ENCODE data around the gene PDP2. TPM values are rescaled to one million over a fixed set of nuclear protein-coding genes. Genes with fewer than 3 reads are reported as not detected.

PDP2 gene
- polyA plus RNA-seq (16.5 to 18.5 TPM (median 17.3 TPM) in 3 replicates), polyA minus RNA-seq (43.5 to 49.3 TPM (median 44.3 TPM) in 3 replicates)
- 3.3 TPM for polyA plus RNA-seq (2011; ENCODE audit: low read depth)
- 7.0 and 12.8 TPM in 2 replicates for polyA plus RNA-seq (2011; cell fraction: cytosol; rRNA removed)
- polyA plus RNA-seq (2011; cell fraction: nucleus; rRNA removed) = 19.5 and 20.4 TPM in 2 replicates
- 6.8 and 10.6 TPM in 2 replicates for polyA plus RNA-seq (2012; ENCODE audit: low replicate concordance)
- 16.9 TPM for polyA minus RNA-seq (2011; cell fraction: cytosol; rRNA and poly(A)+ RNA removed)
- 22.5 and 28.0 TPM in 2 replicates for polyA minus RNA-seq (2011; cell fraction: nucleus; rRNA and poly(A)+ RNA removed)

DNA sequence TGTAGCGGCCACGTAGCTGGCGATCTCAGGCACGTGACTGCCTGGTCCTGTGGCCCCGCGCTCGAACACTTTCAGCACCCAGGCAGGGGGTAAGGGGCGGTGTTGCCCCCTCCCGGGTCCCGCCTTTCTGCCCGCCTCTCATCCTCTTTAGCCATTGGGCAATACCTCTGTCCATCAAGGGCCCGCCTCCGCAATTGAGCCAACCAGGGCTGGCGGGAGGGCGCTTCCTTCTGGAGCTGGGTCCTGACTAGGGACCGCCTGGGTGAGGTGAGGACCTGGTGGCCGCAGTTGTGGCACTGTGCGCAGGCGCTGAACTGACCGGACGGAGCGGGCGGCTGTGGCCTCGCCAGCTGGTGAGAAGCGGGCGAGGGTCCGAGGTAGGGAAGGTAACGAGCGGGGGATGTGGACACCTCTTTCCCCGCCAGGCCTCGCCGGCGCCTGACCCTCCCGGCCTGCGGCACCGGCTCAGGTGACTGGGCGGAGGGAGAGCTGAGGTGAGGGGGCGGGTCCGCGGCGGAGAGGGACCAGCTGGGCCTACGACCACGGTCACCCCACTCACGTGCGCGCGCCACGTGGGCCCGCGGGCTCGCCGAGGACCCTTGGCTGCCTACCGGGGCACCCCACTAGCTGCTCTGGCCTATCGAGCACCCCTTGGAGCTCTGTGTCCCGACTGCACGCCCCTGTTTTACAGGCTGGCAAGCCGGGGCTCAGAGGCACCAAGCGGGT is at the start of gene PDP2:
Gene PDP2 (plus strand): TSS at position 228 of the 726 bp plus-strand sequence. CDS start 3,770 bp downstream, outside the sequence.
- peaks cover 10% of the 10 kb centered on the region for H3K4me1 ChIP-seq (ENCODE audit: control insufficient read depth, extremely low read depth, insufficient read depth, low read length)
- FAIRE-seq (no peak), DNase-seq (ENCODE audit: low read depth, low spot score) (peak; percentile 81)
- H4K20me1 ChIP-seq (ENCODE audit: control insufficient read depth, extremely low read depth, insufficient read depth, low read length) = no peaks in the 10 kb centered on the region
- TF ChIP-seq EZH2 (IDR thresholded peaks at IDR 0.05; ENCODE audit: low read length) (no peak), CTCF (optimal IDR thresholded peaks at IDR 0.05 in 1 of 3, IDR thresholded peaks at IDR 0.05 in 1 of 3, conservative IDR thresholded peaks at IDR 0.05 in 1 of 3; ENCODE audit: extremely low read depth in 1 of 3, insufficient read depth in 2 of 3, low read length in 3 of 3) (no peak)
- peaks cover 34% of the 10 kb centered on the region for H3K79me2 ChIP-seq (ENCODE audit: control insufficient read depth, insufficient read depth, low read length)
- no peaks in the 10 kb centered on the region for H3K9me3 ChIP-seq (ENCODE audit: control insufficient read depth, low read depth, low read length)
- H3K4me3 ChIP-seq (ENCODE audit: control insufficient read depth in 2 of 3, extremely low read depth in 1 of 3, insufficient read depth in 2 of 3, low read depth in 1 of 3, low read length in 3 of 3) = peak within 1 kb of the TSS; percentile 81 to 89 (median 82)
- H3K9me1 ChIP-seq (ENCODE audit: control insufficient read depth, extremely low read depth, insufficient read depth, low read length) = no peaks in the 10 kb centered on the region
- peaks cover 12 to 14% of the 10 kb centered on the region in 2 experiments for H3K36me3 ChIP-seq (ENCODE audit: control insufficient read depth in 2 of 2, extremely low read depth in 1 of 2, insufficient read depth in 2 of 2, low read length in 2 of 2)
- H2AFZ ChIP-seq (ENCODE audit: control insufficient read depth, low read length) = peak within 1 kb of the TSS; percentile 95
- dilution Hi-C loops (cut with MboI; ENCODE audit: extremely low pct_ligation_motif_present, low sequenced_read_pairs) = no loop called here
- peak within 1 kb of the TSS; percentile 89 for H3K9ac ChIP-seq (ENCODE audit: control insufficient read depth, extremely low read depth, insufficient read depth, low read length)
- H3K27me3 ChIP-seq (ENCODE audit: control insufficient read depth, extremely low read depth, insufficient read depth, low read length) = no peaks in the 10 kb centered on the region
- peak within 1 kb of the TSS; percentile 79 for H3K27ac ChIP-seq (ENCODE audit: control insufficient read depth, insufficient read depth, low read length)
- peak within 1 kb of the TSS; percentile 91 for H3K4me2 ChIP-seq (ENCODE audit: control insufficient read depth, extremely low read depth, insufficient read depth, low read depth, low read length)

GRCh38 chr16:66832190-66832589 is 48.1 kb upstream of the PDP2 start:
- H3K9me3 ChIP-seq (ENCODE audit: control insufficient read depth, low read depth, low read length) = no peaks in the 10 kb centered on the region
- H3K27ac ChIP-seq (ENCODE audit: control insufficient read depth, insufficient read depth, low read length) = no peak overlapping the region
- no peak overlapping the region for H3K4me2 ChIP-seq (ENCODE audit: control insufficient read depth, extremely low read depth, insufficient read depth, low read depth, low read length)
- H3K79me2 ChIP-seq (ENCODE audit: control insufficient read depth, insufficient read depth, low read length) = peaks cover 31% of the 10 kb centered on the region
- no peak overlapping the region for H3K4me3 ChIP-seq (ENCODE audit: control insufficient read depth in 2 of 3, extremely low read depth in 1 of 3, insufficient read depth in 2 of 3, low read depth in 1 of 3, low read length in 3 of 3)
- H3K36me3 ChIP-seq (ENCODE audit: control insufficient read depth in 2 of 2, extremely low read depth in 1 of 2, insufficient read depth in 2 of 2, low read length in 2 of 2) = peaks cover 3 to 10% of the 10 kb centered on the region in 2 experiments
- H3K9ac ChIP-seq (ENCODE audit: control insufficient read depth, extremely low read depth, insufficient read depth, low read length) = no peak overlapping the region
- H4K20me1 ChIP-seq (ENCODE audit: control insufficient read depth, extremely low read depth, insufficient read depth, low read length) = peaks cover 2% of the 10 kb centered on the region
- FAIRE-seq = no peak
- no peaks in the 10 kb centered on the region for H3K9me1 ChIP-seq (ENCODE audit: control insufficient read depth, extremely low read depth, insufficient read depth, low read length)
- H2AFZ ChIP-seq (ENCODE audit: control insufficient read depth, low read length) = no peak overlapping the region
- peaks cover 21% of the 10 kb centered on the region for H3K4me1 ChIP-seq (ENCODE audit: control insufficient read depth, extremely low read depth, insufficient read depth, low read length)
- DNase-seq (ENCODE audit: low read depth, low spot score) = no peak
- dilution Hi-C loops (cut with MboI; ENCODE audit: extremely low pct_ligation_motif_present, low sequenced_read_pairs) = no loop called here
- H3K27me3 ChIP-seq (ENCODE audit: control insufficient read depth, extremely low read depth, insufficient read depth, low read length) = no peaks in the 10 kb centered on the region
- TF ChIP-seq CTCF (optimal IDR thresholded peaks at IDR 0.05 in 1 of 3, IDR thresholded peaks at IDR 0.05 in 1 of 3, conservative IDR thresholded peaks at IDR 0.05 in 1 of 3; ENCODE audit: extremely low read depth in 1 of 3, insufficient read depth in 2 of 3, low read length in 3 of 3) = no peak
- TF ChIP-seq EZH2 (IDR thresholded peaks at IDR 0.05; ENCODE audit: low read length) = no peak
